Liver (tissue), 3 donors: ENCODE data around the gene POTEC.
"Not testable (repeated sequence)": the region's sequence is repeated elsewhere in the genome, so short reads cannot be mapped to it uniquely, and the experiment has no call there.

Experiments
- ATF3 ChIP-seq: IDR thresholded peaks from 2 replicates; pipeline ENCODE4 v1.6.1; 2016; ENCODE audit warnings: antibody characterized with exemption
- CTCF ChIP-seq: fragments of 150-350 bp; IDR thresholded peaks from 2 replicates; pipeline ENCODE4 v1.5.1; 2017; ENCODE audit warnings: improper control_type of control experiment, low read depth, low read length; ENCODE audit not compliant: missing input control
- NR2F2 ChIP-seq: IDR thresholded peaks from 2 replicates; pipeline ENCODE4 v1.6.1; 2016; ENCODE audit warnings: antibody characterized with exemption
- YY1 ChIP-seq: IDR thresholded peaks from 2 replicates; pipeline ENCODE4 v1.6.1; 2016; ENCODE audit warnings: antibody characterized with exemption, mild to moderate bottlenecking
- donor health status: healthy.
- donor health status: healthy.

- not testable (repeated sequence) for TF ChIP-seq CTCF, YY1, ATF3, NR2F2
Measured at GRCh38 chr18:14474007-14474720, 69.2 kb downstream of the POTEC start.
